Vagina (tissue), 2 donors: ENCODE data around the gene CLIP3. TPM values are rescaled to one million over a fixed set of nuclear protein-coding genes. Genes with fewer than 3 reads are reported as not detected.

Source experiments
- DNase-seq, 2 donors: peaks; one replicate each; pipeline ENCODE4 v3.0.0-alpha.2; 2017; ENCODE audit errors: extremely low spot score in 2 of 2
- H3K27ac ChIP-seq: fragments of 200-600 bp; sonication (generic); one replicate; pipeline ENCODE4 v1.5.1; 2019
- H3K27me3 ChIP-seq: fragments of 200-600 bp; sonication (generic); one replicate; pipeline ENCODE4 v1.5.1; 2019
- H3K36me3 ChIP-seq, 2 donors: fragments of 200-600 bp; sonication (generic); one replicate each; pipeline ENCODE4 v1.5.1; 2017 to 2019
- H3K4me1 ChIP-seq: fragments of 200-600 bp; sonication (generic); one replicate; pipeline ENCODE4 v1.5.1; 2019
- H3K4me3 ChIP-seq, 2 donors: fragments of 200-600 bp; sonication (generic); 1 replicate in 1 of 2; 2 replicates in 1 of 2; pipeline ENCODE4 v1.5.1; 2016 to 2019
- H3K9me3 ChIP-seq: fragments of 200-600 bp; sonication (generic); one replicate; pipeline ENCODE4 v1.5.1; 2019
- CTCF ChIP-seq, 3 experiments: fragments of 450-650 bp in 2 of 3; fragments of 200-600 bp in 1 of 3; sonication (generic) in 1 of 3; IDR thresholded peaks; one replicate each; pipeline ENCODE4 v1.5.1; 2017 to 2019; ENCODE audit warnings: antibody characterized with exemption in 3 of 3, mild to moderate bottlenecking in 2 of 3, moderate library complexity in 2 of 3
- POLR2A ChIP-seq, 2 donors: fragments of 450-650 bp; IDR thresholded peaks; one replicate each; pipeline ENCODE4 v1.6.1; 2017; ENCODE audit warnings: antibody characterized with exemption in 2 of 2, mild to moderate bottlenecking in 2 of 2, moderate library complexity in 2 of 2
- POLR2AphosphoS5 ChIP-seq, 2 donors: sonication (generic); formaldehyde crosslinking; IDR thresholded peaks; one replicate each; pipeline ENCODE4 v1.9.0; 2017; ENCODE audit warnings: antibody characterized with exemption in 2 of 2, mild to moderate bottlenecking in 2 of 2, low read depth in 1 of 2; ENCODE audit not compliant: insufficient read depth in 1 of 2
- intact Hi-C: fragments of 100-400 bp; cut with DNase I; formaldehyde crosslinking; loops from one replicate; pipeline ENCODE4 v1.15.1; 2023
- total RNA-seq: library from RNA; depleted of rRNA; stranded (reverse); fragments of >200 nt; gene quantifications from one replicate; pipeline ENCODE4 v1.2.3, GENCODE V29; 2016

Gene CLIP3
- total RNA-seq, 1 donor from 2014 or later = 31.9 TPM

GRCh38 chr19:35966771-35967170 lies 65.9 kb downstream of the CLIP3 start:
- no peak for TF ChIP-seq CTCF (IDR thresholded peaks at IDR 0.05)
- no peak for TF ChIP-seq POLR2A (IDR thresholded peaks at IDR 0.05)
- TF ChIP-seq POLR2AphosphoS5 (IDR thresholded peaks at IDR 0.05; ENCODE audit: insufficient read depth in 1 of 2, low read depth in 1 of 2) = no peak
- DNase-seq = no peak
- Histone ChIP-seq H3K9me3 (no peaks in the 10 kb centered on the region), H3K4me1 (no peaks in the 10 kb centered on the region), H3K27me3 (no peaks in the 10 kb centered on the region), H3K4me3 (no peak overlapping the region), H3K27ac (no peak overlapping the region), H3K36me3 (no peaks in the 10 kb centered on the region)
- intact Hi-C loops = no loop called here

Other genes with a start within 250 kb of the CLIP3 start
- gene PRODH2, start 220.0 kb downstream of the CLIP3 start, total RNA-seq = not detected
- gene NPHS1, start 180.4 kb downstream of the CLIP3 start, total RNA-seq = not detected
- gene KIRREL2, start 176.0 kb downstream of the CLIP3 start, total RNA-seq = not detected
- gene APLP1, start 164.3 kb downstream of the CLIP3 start, total RNA-seq = 1.5 TPM
- 15.7 TPM for gene NFKBID, start 132.3 kb downstream of the CLIP3 start, total RNA-seq
- 9.1 TPM for gene HCST, start 130.3 kb downstream of the CLIP3 start, total RNA-seq
- gene TYROBP, start 124.6 kb downstream of the CLIP3 start, total RNA-seq = 68.5 TPM
- gene LRFN3, start 96.5 kb downstream of the CLIP3 start, total RNA-seq = 9.1 TPM
- 46.9 TPM for gene SDHAF1, start 37.7 kb downstream of the CLIP3 start, total RNA-seq
- 2.0 TPM for gene SYNE4, start 24.1 kb downstream of the CLIP3 start, total RNA-seq
- gene ALKBH6, start 18.7 kb downstream of the CLIP3 start, total RNA-seq = 21.9 TPM
- gene THAP8, start 21.4 kb upstream of the CLIP3 start, total RNA-seq = 12.0 TPM
- 2.5 TPM for gene WDR62, start 22.0 kb upstream of the CLIP3 start, total RNA-seq
- not detected for gene OVOL3, start 78.3 kb upstream of the CLIP3 start, total RNA-seq
- 108 TPM for gene POLR2I, start 82.0 kb upstream of the CLIP3 start, total RNA-seq
- gene TBCB, start 82.6 kb upstream of the CLIP3 start, total RNA-seq = 105 TPM
- 181 TPM for gene CAPNS1, start 107.2 kb upstream of the CLIP3 start, total RNA-seq
- 33.1 TPM for gene COX7A1, start 119.6 kb upstream of the CLIP3 start, total RNA-seq
- 3.9 TPM for gene ZNF565, start 181.8 kb upstream of the CLIP3 start, total RNA-seq
- gene ZNF146, start 182.2 kb upstream of the CLIP3 start, total RNA-seq = 42.2 TPM